HG03469 (cell line): ENCODE results near the gene SDHA.
"Not testable (repeated sequence)": the region's sequence is repeated elsewhere in the genome, so short reads cannot be mapped to it uniquely, and the experiment has no call there.

Experiments
- ATAC-seq: cut with Tn5 transposase; IDR thresholded peaks from one replicate; pipeline ENCODE4 v1.9.1; 2021; ENCODE audit warnings: mild to moderate bottlenecking, moderate library complexity, moderate number of reproducible peaks; ENCODE audit not compliant: unreplicated experiment

The SDHA gene

DNA sequence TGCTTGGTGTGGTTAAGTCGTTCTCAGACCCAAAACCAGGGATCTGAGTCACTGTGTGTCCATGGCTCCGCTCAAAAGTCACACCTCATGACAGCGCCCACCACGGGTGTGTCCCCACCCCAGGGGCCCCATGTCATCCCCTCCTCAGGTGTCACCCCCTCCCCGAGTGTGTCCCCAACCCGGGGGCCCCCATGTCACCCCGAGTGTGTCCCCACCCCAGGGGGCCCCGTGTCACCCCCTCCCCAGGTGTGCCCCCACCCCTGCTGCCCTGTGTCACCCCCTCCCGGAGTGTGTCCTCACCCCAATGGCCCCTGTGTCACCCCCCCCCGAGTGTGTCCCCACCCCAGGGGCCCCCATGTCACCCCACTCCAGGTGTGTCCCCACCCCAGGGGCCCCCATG is 21.8 kb upstream of the SDHA start:
- ATAC-seq: no peak

DNA sequence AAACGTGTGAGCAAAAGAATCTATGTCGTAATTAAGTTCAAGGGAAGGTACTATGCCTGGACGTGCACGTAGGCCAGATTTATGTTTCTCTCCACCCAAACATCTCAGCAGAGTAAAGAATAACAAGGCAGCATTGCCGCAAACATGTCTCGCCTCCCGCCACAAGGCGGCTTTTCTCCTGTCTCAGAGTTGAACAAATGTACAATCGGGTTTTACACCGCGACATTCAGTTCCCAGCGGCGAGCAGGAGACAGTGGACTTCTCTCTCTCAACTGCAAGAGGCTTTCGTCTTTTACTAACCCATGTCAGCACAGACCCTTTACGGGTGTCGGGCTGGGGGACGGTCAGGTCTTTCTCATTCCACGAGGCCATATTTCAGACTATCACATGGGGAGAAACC is 21.1 kb upstream of the SDHA start:
- not testable (repeated sequence) for ATAC-seq

GRCh38 chr5:197892-198489 is 20.1 kb upstream of the SDHA start:
- no peak for ATAC-seq

GRCh38 chr5:198516-199196 is 19.5 kb upstream of the SDHA start:
- no peak for ATAC-seq

- no peak for ATAC-seq
These were observed 18.7 kb upstream of the SDHA start for GRCh38 chr5:199197-199949.

DNA sequence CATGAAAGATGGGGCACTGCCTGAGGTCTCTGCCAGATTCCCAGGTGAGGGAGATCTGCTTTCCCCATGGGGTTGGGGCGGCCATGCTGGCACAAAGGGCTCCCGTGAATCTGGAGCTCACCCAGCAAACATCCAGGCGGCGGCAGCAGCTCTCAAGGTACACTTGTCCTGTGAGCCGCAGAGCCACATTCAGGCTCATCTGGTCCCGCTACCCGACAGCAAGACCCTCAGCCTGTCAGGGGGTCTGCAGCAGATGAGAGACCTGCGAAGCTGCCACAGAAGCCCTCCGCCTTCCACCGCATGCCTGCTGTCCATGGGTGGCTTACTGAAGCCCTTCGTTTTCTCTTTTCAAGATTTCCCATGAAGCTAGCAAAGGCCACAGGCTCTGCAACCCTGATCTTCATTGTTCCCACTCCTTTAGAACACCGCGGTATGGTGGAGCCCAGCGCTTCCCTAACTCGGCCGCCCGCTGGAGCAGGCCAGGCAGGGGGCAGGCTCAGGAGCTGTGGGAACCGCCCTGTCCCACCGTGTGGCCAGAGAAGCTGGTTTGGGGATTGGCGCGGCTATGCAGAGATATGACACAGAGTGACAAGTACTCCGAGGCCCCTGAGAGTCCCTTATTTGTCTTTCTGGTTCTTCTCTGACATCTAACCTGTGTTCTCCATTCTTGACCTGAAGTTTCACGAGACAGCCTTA is 18.0 kb upstream of the SDHA start:
- no peak for ATAC-seq

DNA sequence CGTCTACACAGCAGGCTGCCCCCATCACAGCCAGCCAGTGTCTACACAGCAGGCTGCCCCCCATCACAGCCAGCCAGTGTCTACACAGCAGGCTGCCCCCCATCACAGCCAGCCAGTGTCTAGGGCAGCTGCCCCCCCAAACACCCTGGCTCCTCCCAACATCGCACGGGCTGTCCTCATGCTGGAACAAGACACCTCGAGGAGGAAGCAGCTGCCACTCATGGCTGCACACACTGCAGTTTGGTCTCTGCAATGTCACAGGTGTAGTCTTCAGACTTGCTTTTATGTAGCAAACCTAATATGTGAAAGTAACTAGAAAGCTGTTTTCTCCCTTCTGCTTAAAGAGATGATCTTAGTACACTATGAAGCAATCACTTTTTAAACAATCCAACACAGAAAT is 17.1 kb upstream of the SDHA start:
- ATAC-seq: no peak

- ATAC-seq: no peak
These were observed 16.4 kb upstream of the SDHA start for GRCh38 chr5:201672-202071.

DNA sequence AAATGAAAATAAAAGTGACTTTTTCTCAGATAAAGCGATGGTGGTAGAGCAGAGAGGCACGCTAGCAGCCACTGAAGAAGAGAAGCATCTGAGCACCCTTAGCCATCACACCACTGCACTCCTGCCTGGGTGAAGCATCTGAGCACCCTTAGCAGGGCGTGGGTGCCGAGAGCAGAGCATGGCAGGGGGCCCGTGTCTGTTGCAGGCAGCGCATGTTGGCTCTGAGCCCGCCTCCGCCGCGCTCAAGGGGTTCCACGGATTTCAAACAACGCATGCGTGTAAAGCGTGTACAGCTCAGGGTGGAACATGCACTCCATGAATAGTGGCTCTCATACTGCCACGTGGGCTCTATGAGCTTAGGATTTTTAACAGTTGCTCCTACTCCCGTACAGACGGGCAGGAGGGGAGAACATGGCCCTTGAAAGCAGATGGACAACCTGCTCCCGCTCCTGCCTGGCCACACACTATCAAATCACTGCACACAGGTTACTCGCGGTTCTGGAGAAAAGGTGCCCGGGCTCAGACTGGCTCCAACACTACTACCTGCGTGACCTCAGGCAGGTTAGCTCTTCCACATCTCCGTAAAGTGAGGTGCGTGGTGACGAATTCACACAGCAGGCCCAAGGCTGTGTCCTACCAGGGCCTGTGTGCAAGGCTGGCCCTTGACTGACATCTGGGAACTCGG is 14.7 kb upstream of the SDHA start:
- no peak for ATAC-seq

- no peak for ATAC-seq
These were observed 14.1 kb upstream of the SDHA start for GRCh38 chr5:204001-204400.

- no peak for ATAC-seq
These were observed 13.7 kb upstream of the SDHA start for GRCh38 chr5:204462-204861.

GRCh38 chr5:204966-205670 is 13.0 kb upstream of the SDHA start:
- ATAC-seq: no peak

DNA sequence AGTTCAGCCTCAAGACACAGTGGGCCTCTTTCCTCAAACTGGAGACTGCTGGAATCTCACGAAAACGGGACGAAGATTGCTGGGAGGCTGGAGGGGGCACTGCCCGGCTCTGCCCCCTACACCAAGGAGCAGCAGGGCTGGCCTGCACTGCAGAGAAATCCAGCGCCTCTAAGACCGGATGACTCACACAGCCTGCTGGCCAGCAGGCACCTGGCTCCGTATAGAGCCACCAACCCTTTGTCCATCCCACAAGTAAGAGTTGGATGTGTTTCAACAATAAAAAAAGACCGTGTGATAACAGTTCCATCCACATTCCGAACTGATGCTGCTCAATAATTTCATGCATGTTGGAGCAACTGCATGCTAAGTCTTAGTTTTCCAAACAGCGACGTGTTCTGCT is 11.7 kb upstream of the SDHA start:
- ATAC-seq: no peak

DNA sequence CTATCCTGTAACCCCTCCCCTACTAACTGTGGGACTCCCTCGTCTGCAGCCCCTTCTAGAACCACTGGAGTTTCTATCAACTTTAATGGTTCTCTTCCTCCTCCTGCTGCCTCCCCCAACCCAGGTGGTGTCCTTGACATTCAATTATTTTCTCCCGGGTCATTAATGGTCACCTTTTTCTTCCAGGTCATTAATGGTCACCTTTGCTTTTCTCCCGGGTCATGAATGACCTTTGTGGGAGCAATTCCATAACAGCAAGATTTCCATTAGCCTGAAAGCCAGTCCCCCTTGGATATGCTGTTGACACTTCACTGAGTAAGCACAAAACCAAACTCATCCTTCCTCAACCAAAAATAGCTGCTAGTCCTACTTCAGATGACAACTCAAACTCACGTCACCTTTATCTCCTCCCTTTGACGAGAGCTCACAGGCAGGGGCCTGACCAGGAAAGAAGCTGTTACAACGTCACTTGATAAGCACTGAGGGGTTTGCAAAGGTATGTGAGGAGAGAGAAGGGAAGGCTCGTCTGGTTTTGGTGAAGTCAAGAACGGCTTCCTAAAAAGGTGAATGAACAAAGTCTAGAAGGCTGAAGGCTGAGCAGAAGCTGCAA is 11.1 kb upstream of the SDHA start:
- no peak for ATAC-seq

DNA sequence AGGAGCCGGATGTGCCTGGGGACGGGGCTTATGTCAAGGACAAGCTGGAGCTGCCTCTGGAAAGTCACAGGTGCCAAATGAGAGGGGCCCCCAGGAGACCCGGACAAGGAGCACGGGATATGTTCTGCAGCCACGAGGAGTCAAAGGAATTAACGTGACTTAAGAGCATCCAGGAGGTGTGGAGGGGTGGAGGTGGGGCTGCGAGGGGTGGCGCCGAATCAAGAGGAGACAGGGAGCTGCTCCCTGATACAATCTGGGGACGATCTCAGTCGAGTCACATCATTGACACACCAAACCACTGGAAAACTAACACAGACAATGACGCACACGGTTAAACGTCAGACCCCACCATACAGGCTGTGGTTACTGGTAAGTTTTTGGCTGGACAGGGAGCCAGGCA is 10.5 kb upstream of the SDHA start:
- no peak for ATAC-seq

DNA sequence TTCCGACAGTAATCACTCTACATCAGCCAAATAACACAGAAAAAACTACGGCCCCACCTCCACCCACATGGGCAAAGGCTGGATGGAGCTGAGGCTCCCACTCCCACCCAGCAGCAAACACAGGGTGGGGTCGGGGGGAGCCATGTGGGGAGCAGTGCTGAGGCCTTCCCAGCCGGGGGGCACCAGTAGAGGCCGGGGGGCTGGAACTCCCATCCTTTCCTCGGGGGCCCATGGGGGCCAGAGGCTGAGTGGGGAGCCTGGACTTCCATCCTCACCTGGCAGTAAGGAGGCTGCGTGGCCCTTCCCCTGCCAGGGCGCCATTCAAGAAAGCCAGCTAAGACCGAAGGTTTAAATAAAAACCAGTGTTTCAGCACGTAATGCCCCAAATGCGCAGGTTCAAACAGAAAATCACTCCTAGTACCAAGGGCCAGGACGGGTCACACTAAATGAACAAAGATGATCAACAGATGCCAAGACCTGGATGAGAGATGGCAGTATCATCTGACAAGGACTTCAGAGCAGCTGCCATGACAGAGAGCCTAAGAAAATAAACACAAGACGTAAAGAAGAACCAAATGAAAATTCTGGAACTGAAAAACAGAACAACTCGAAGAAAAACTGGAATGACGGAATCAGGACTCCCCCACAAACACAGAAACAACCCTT is 9.5 kb upstream of the SDHA start:
- ATAC-seq: no peak

DNA sequence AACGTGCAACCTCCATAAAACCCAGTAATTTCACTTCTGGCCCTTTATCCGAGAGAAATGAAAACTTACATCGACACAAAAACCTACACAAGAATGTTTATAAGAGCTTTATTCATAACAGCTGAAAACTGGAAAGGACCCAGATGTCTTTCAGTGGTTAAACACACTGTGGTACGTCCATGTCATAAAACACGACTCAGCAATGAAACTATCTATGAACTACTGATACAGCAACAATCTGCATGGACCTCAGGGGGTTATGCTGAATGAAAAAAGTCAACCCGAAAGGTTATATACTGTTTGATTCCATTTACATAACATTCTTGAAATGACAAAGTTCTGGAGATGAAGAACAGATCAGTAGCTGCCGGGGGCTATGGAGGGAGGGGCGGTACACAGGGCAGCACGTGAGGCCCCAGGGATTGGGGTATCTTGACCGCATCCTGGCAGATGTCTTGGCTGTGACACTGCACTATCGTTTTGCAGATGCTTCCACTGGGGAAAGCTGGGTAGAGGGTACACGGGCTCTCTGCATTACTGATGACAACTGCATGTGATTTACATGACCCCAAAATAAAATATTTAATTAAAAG is 4.2 kb upstream of the SDHA start:
- no peak for ATAC-seq

DNA sequence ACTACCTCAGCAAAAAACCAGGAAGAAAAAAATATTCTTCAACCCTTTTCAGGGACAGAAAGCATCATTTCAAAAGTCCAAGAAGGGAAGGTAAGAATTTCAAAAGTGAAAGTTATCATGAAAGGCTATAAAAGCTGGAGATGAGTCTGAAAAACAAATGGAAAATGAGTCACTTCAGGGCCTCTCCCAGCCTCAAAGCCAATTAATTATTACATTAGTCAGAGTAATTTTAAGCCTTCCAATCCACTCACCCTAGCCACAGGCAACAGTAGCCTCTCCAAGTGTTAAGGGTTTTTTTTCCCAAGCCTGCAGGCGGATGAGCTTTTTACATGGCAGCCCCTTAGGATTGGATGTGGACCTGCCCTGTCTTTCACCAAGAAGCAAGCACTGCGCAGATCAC is 2.9 kb upstream of the SDHA start:
- ATAC-seq: not testable (repeated sequence)

DNA sequence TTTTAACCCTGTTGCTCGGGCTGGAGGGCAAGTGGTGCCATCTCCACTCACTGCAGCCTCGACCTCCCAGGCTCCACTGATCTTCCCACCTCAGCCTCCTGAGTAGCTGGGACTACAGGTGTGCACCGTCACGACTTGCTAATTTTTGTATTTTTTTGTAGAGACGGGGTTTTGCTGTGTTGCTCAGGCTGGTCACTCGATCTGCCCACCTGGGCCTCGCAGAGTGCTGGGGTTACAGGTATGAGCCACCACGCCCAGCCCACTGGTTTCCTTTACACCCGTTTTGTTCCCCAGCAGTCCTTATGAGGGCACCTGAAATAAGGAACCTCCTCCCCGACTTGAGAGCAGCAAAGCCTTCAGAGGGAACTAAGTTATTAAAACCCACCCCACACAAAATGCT is 2.0 kb upstream of the SDHA start:
- not testable (repeated sequence) for ATAC-seq
